HG02852 (cell line): ENCODE results near the gene ATXN1.
A peak's percentile ranks its signal among the peaks of the same experiment; 100 is the strongest.

ENCODE experiments used
- ATAC-seq: cut with Tn5 transposase; IDR thresholded peaks from one replicate; pipeline ENCODE4 v1.9.1; 2021; ENCODE audit warnings: mild to moderate bottlenecking, moderate library complexity; ENCODE audit not compliant: unreplicated experiment

Gene ATXN1

GRCh38 chr6:16591396-16592222 lies 169.7 kb downstream of the ATXN1 start:
- peak; percentile 81 for ATAC-seq

- no peak for ATAC-seq
Observed at GRCh38 chr6:16585805-16586204, 175.5 kb downstream of the ATXN1 start.

- no peak for ATAC-seq
Observed at GRCh38 chr6:16583144-16583762, 178.0 kb downstream of the ATXN1 start.

GRCh38 chr6:16582446-16583143 lies 178.7 kb downstream of the ATXN1 start:
- ATAC-seq, result no peak

- no peak for ATAC-seq
Observed at GRCh38 chr6:16578695-16579285, 182.5 kb downstream of the ATXN1 start.

GRCh38 chr6:16576451-16577368 lies 184.6 kb downstream of the ATXN1 start:
- ATAC-seq, result peak; percentile 86

- ATAC-seq, result no peak
Observed at GRCh38 chr6:16575655-16576054, 185.6 kb downstream of the ATXN1 start.

GRCh38 chr6:16572943-16573342 lies 188.3 kb downstream of the ATXN1 start:
- no peak for ATAC-seq

- no peak for ATAC-seq
Observed at GRCh38 chr6:16572317-16572716, 188.9 kb downstream of the ATXN1 start.

- no peak for ATAC-seq
Observed at GRCh38 chr6:16570946-16571345, 190.3 kb downstream of the ATXN1 start.

GRCh38 chr6:16570221-16570553 lies 191.1 kb downstream of the ATXN1 start:
- ATAC-seq, result no peak

GRCh38 chr6:16568128-16568527 lies 193.1 kb downstream of the ATXN1 start:
- ATAC-seq, result no peak

GRCh38 chr6:16567071-16567470 lies 194.2 kb downstream of the ATXN1 start:
- no peak for ATAC-seq

- ATAC-seq, result no peak
Observed at GRCh38 chr6:16564436-16564835, 196.8 kb downstream of the ATXN1 start.

GRCh38 chr6:16563628-16564240 lies 197.5 kb downstream of the ATXN1 start:
- no peak for ATAC-seq

- no peak for ATAC-seq
Observed at GRCh38 chr6:16562498-16562897, 198.8 kb downstream of the ATXN1 start.

- no peak for ATAC-seq
Observed at GRCh38 chr6:16559071-16559470, 202.2 kb downstream of the ATXN1 start.

GRCh38 chr6:16555550-16555949 lies 205.7 kb downstream of the ATXN1 start:
- no peak for ATAC-seq

GRCh38 chr6:16553531-16553930 lies 207.7 kb downstream of the ATXN1 start:
- ATAC-seq, result no peak

- ATAC-seq, result no peak
Observed at GRCh38 chr6:16551466-16551865, 209.8 kb downstream of the ATXN1 start.
